Keratinocyte (primary cell): Measurements from ENCODE around the gene SPACA9.

Experiments
- CTCF ChIP-seq, 3 experiments: IDR thresholded peaks in 1 of 3; conservative IDR thresholded peaks in 1 of 3; optimal IDR thresholded peaks in 1 of 3; 2 replicates in 2 of 3; 3 replicates in 1 of 3; pipeline versions ENCODE3 to v1.5.1; 2011; ENCODE audit warnings: low read length in 3 of 3, mild to moderate bottlenecking in 3 of 3, moderate library complexity in 2 of 3, control low read depth in 1 of 3, inconsistent platforms in 1 of 3; ENCODE audit not compliant: insufficient read depth in 2 of 3; ENCODE audit errors: extremely low read depth in 1 of 3
- EZH2 ChIP-seq: IDR thresholded peaks from one replicate; pipeline ENCODE4 v1.6.1; 2012; ENCODE audit warnings: inconsistent platforms, mild to moderate bottlenecking, low read length, moderate library complexity

GRCh38 chr9:132837501-132838286 is 41.0 kb upstream of the SPACA9 start:
- TF ChIP-seq CTCF (optimal IDR thresholded peaks at IDR 0.05 in 1 of 3, IDR thresholded peaks at IDR 0.05 in 1 of 3, conservative IDR thresholded peaks at IDR 0.05 in 1 of 3; ENCODE audit: extremely low read depth in 1 of 3, insufficient read depth in 2 of 3, low read length in 3 of 3) (no peak), EZH2 (no peak)
